GM18873 (cell line): ENCODE data around the gene RANBP3.
"Not testable (repeated sequence)": the region's sequence is repeated elsewhere in the genome, so short reads cannot be mapped to it uniquely, and the experiment has no call there.

Experiments used
- ATAC-seq: cut with Tn5 transposase; IDR thresholded peaks from one replicate; pipeline ENCODE4 v1.9.1; 2021; ENCODE audit warnings: mild to moderate bottlenecking, moderate library complexity, moderate number of reproducible peaks; ENCODE audit not compliant: unreplicated experiment, low FRiP score

The RANBP3 gene

DNA sequence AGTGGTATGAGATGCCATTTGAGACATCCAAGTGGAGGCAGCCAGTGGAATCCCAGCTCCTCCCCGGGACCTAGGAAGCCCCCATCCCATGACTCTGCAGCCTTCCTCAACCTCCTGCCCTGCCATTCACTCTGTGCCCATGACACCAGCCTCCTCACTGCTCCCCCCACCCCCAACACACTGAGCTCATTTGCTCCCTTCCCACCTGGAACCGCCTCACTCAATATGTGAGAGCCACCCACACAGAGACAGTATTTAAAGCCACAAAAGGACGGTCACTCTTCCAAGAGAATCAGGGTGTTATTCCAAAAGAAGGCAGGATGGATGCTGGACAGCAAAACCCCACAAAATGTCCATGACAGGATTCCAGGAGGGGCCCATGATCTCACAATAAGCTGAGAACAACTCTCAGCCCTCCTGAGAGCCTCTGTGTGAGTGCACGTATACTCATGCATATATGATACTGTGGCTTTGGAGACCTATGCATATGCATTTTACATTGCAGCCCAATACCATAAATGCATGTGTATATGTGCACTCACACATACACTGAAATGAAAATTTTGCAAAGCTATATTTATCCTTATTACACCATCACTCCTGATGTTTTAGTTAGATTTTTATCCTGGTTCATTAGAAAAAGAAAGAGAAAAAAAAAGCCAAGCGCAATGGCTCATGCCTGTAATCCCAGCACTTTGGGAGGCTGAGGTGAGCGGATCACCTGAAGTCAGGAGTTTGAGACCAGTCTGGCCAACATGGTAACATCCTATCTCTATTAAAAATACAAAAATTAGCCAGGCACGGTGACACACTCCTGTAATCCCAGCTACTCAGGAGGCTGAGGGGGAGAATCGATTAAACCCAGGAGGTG is 10.8 kb upstream of the RANBP3 start:
- ATAC-seq: no peak

GRCh38 chr19:5987077-5987818 is 9.3 kb upstream of the RANBP3 start:
- no peak for ATAC-seq

- ATAC-seq: not testable (repeated sequence)
Measured at GRCh38 chr19:5985837-5986236, 7.9 kb upstream of the RANBP3 start.

DNA sequence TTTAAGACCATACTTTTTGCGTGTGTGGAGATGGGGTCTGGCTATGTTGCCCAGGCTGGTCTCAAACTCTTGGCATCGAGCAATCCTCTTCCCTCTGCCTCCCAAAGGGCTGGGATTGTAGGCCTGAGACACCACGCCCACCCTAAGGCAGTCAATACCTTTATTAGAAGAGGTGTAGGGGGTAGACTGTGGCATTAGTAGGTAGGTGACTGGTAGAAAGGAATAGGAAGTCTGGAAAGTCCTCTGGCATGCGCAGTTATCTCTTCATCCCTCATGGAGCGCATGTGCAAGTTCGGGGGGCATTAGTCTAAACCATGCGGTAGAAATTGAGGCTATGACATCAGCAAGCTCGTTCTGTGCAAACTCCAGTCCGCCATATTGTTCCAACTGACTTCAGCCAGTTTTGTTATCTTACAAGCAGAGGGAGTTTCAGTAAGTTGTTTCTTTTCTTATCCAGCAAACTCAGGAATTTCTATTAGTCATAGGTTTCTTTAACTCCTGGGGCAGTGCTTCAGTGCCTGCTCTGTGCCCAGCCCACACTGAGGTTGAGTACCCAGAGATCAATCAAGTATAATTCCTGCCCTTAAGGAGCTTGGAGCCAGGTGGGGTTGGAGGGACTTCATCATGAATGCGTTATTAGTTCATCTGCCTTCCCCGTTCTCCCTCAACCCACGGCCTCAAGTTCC is 7.3 kb upstream of the RANBP3 start:
- ATAC-seq: no peak

- ATAC-seq: no peak
Measured at GRCh38 chr19:5984600-5984999, 6.7 kb upstream of the RANBP3 start.

DNA sequence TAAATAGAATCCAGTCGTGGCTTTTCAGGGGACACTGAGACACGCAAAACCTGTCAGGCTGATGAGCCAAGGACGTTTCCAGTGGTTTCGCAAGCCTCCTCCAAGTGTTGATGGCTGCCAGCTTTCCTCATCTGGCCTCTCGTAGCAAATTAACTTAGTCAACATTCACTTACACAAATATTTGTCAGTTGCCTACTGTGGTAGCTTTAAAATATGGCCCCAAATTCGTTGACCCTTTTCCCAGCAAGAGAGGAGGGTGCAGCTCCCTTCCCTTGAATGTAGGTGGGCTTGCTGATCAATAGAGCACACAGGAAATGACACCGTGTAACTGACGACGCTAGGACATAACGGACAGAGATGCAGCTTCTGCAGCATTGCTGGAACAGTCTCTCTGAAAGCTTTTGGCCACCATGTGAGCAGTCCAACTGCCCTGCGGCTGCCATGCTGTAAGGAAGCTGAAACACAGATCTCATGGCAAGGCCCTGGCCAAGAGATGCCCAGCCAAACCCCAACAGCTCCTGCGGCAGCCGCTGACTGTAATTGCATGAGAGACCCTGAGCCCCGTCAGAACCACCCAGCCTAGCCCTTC is 5.5 kb upstream of the RANBP3 start:
- no peak for ATAC-seq

GRCh38 chr19:5978606-5979552 is 939 bp upstream of the RANBP3 start:
- ATAC-seq: no peak

- no peak for ATAC-seq
Measured at GRCh38 chr19:5977222-5977784, 637 bp downstream of the RANBP3 start.

DNA sequence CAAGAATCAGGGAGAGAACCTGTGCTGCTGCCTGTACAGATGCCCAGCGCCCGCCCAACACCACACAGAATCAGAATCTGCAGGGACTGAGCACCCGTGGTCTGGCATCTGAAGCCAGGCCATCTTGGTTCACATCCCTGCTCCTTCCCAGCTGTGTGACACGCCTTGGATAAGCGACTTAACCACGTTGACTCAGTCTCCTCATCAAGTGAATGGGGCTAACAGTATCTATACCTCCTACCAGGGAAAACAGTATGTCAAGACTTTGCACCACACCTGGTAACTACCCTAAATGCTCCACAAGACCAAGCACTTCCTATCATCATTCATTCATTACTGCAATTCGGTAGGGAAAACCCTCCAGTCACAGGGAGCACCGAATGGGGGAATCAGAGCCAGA is 1.2 kb downstream of the RANBP3 start:
- ATAC-seq: no peak

- ATAC-seq: no peak
Measured at GRCh38 chr19:5975388-5975728, 2.6 kb downstream of the RANBP3 start.

GRCh38 chr19:5974721-5975387 is 3.1 kb downstream of the RANBP3 start:
- ATAC-seq: no peak

GRCh38 chr19:5973867-5974635 is 3.9 kb downstream of the RANBP3 start:
- ATAC-seq: no peak

DNA sequence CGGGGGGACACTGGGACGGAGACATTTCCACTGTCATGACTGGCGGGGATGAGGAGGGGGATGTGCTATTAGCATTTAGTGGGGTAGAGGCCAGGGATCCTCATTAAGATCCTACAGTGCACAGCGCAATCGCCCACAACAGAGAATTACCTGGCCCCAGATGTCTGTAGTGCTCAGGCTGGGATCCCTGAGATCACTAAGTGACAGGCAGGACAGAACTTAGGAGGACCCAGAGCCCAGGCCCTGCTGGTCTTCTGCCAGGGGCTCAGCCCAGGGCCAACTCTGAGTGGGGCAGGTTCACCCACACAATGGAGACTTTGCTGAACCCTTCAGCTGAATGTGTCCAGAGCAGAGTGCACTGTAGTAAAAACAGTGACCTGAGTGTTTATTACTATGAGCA is 4.6 kb downstream of the RANBP3 start:
- no peak for ATAC-seq

- no peak for ATAC-seq
Measured at GRCh38 chr19:5972355-5972731, 5.6 kb downstream of the RANBP3 start.

DNA sequence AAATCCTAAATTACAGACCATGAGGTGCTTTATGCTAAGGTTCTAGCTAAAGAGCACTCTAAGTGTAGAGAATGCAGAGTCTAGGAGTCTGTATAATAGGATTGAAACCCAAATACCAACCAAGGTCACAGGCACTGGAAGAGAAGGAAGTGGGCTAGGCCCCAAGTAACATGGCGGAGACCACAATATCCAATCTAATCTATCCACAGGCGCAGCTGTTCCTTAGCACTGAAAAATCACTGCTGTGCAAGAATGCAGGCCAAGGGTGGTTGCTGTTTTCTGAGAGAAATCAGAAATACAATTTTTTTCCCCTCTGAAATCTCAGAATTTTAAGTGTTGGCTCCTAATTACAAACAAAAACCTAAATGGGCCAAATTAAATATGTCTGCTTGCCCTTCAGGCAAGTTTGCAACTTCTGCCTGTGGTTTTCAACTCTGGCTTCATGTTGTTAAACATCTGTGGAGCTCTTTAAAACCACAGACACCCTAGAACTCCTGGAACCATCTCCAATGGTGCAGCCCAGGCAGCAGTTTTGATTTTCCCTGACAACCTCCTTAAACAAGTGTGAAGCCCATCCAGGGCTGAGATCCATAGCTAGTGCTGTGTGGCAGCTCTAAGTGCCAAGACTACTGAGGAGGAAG is 6.1 kb downstream of the RANBP3 start:
- ATAC-seq: no peak

GRCh38 chr19:5969476-5969875 is 8.5 kb downstream of the RANBP3 start:
- ATAC-seq: no peak

DNA sequence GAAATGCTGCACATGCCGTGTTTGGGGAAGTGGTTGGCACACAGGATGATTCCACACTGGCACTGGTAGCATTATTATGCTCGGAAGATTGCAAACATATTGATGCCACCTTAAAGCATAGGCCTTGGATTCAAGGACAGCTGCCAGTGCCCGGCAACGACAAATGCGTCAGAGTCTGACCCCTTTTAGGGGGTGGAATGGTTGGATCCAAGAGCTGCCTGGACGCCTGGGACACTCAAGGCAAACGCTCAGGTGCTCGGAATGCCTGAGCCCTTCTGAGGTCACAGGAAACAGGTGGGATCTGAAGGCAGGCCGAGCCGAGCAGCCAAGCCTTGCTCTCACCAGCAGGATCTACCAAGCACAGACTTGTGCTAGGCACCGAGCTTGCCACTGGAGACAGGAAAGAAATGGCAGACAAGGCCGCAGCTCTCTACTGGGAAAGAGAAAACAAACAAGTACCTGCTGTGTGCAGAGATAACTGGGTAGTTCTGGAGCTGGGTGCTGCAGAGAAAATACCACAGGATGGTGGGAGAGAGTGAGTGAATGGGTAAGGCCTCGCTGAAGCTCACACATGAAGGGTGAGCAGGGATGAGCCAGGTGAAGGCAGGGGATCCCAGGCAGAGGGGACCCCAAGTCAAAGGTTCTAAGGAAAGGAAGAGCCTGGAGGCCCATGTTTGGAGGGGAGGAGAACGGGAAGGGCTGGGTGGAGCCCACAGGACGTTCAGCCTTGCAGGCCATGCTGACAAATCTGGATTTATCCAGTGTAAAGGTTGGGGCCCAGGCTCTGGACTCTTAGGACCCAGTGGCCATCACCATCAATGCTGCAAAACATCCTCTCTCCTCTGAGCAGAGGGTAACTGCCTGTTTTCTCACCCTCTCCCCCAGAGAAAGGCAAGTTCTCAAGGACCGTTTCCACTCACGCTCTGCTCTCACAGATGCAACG is 9.2 kb downstream of the RANBP3 start:
- ATAC-seq: no peak
